Colon (tissue), 2 donors: ENCODE data around the gene SLC16A14.

Experiments
- FAIRE-seq: peaks from 2 replicates; lab custom pipeline; 2012; peaks lifted over from hg19 to GRCh38; lab: Jason Lieb, UNC
- donor health status: control.
- donor health status: control.

The SLC16A14 gene

DNA sequence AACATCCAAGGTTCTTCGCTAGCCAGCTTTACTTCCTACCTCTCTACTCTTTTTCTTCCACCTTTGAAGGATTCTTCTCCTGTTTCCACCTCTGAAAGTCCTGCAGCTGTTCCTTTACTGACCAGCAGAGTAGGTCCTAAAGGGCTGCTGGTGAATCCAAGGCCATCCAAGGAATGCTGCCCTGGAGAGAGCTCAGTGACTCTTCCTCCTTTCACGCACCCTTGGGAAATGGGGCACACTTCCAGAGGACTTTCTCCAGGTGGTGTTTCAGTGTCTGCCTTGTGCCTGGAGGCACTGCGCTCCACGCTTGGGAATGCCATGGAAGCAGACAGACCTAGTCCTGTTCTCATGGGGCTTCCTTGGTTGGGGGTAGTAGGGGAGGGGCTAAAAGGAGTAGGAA is 45.4 kb downstream of the SLC16A14 start:
- no peak for FAIRE-seq

- no peak for FAIRE-seq
These were observed 49.0 kb downstream of the SLC16A14 start for GRCh38 chr2:230019742-230020141.

DNA sequence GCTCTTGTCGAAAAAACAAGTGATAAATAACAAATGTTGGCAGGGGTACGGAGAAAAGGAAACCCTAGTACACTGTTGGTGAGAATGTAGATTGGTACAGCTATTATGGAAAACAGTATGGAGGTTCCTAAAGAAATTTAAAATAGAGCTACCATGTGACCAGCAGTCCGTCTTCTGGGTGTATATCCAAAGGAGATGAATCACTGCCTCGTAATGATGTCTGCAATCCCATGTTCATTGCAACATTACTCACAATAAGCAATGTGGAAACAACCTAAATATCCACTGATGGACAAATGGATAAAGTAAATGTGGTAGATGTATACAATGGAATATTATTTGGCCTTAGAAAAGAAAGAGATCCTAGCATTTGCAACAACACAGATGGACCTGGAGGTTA is 50.6 kb downstream of the SLC16A14 start:
- no peak for FAIRE-seq

DNA sequence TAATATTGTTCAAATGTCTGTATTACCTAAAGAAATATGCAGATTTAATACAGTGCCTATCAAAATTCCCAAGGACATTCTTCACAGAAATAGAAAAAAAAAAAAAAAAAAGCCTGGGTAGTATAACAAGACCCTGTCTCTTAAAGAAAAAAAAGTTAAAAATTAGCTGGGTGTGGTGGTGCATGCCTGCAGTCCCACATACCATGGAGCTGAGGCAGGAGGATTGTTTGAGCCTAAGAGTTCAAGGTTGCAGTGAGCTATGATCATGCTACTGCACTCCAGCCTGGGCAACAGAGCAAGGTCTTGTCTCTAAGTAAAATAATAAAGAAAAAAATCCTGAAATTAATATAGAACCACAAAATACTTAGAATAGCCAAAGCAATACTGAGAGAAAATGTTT is 51.9 kb downstream of the SLC16A14 start:
- FAIRE-seq = no peak

GRCh38 chr2:230012267-230012884 is 56.3 kb downstream of the SLC16A14 start:
- FAIRE-seq = no peak

DNA sequence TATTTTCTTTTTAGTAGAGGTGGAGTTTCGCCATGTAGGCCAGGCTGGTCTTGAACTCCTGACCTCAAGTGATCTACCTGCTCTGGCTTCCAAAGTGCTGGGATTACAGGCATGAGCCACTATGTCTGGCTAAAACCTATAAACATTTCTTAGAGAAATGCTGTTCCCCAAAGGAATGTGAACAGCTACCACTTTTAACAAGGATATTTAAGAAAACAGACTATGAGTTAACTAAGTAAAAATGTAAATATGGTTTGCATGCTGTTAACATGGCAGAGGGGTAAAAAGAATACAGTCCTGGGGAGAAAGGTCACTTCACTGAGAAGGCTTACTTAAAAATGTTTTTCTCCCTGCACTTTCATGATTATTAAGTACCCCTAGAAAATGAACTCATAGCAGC is 57.1 kb downstream of the SLC16A14 start:
- FAIRE-seq = no peak

DNA sequence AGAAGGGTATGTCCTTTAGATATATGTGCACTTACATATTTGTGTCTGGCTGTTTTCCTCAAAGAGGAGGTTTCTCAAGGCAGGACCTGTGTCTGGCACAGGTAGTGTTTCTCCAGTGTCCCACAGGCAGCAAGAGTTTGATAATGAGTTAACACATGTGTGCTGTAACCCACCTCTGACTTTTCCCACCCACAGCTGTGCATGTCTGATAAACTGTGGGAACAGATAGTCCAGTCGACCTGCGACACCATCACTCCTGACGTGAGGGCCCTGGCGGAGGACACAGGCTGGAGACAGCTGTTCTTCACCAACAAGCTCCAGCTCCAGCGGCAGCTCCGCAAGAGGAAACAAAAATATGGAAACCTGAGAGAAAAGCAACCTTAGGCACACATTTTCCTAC is 58.2 kb downstream of the SLC16A14 start:
- FAIRE-seq = no peak

DNA sequence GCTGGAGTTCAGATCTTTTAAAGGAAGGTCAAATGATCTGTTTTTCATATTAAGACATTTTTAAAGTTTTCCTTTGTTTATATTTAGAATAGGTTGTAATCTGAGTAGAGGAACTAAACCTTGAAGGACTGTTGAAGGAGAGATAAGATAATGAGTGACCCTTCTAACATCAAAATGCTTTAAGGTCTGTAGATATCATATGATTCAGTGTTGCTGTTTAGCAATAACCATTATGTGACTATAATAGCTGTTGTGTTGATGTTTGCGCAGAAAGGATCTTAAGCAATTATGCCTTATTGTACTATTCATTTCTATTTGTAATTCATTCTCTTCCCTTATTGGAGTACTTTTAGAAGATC is 60.0 kb downstream of the SLC16A14 start:
- no peak for FAIRE-seq

DNA sequence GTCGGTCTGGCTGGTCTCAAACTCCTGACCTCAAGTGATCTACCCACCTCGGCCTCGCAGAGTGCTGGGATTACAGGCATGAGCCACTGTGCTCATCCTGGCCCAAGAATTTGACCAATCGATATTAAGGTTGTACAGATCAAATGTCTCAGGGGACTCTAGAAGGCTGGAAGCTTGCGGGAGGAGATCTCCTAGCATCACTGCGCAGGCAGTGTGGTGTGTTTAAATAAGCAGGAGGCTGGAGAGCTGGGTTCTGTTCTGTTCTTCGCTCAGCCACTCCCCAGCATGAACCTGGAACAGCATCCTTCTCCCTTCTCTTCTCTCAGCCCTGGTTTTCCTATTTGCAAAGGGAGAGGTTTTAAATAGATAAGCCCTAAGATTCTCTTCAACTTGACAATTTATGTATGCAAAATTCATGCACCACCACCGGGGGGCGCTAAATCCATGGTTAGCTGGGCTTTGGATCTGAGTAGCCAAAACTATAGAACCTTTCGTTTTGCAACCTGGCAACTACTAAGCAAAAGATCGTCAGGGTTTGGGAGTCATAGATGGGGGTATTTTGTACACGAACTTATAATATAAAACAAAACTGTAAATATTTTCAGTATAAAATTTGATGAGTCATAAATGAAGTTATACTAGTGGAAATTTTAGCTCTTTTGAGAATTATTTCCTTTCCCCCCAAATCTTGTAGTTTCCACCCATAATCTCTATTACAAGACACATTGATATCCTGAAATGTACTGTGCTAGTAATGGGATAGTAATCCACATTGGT is 60.6 kb downstream of the SLC16A14 start:
- FAIRE-seq = no peak

GRCh38 chr2:230000118-230000841 is 68.4 kb downstream of the SLC16A14 start:
- no peak for FAIRE-seq

GRCh38 chr2:229997565-229997964 is 71.2 kb downstream of the SLC16A14 start:
- no peak for FAIRE-seq

- FAIRE-seq = no peak
These were observed 72.4 kb downstream of the SLC16A14 start for GRCh38 chr2:229996320-229996719.

DNA sequence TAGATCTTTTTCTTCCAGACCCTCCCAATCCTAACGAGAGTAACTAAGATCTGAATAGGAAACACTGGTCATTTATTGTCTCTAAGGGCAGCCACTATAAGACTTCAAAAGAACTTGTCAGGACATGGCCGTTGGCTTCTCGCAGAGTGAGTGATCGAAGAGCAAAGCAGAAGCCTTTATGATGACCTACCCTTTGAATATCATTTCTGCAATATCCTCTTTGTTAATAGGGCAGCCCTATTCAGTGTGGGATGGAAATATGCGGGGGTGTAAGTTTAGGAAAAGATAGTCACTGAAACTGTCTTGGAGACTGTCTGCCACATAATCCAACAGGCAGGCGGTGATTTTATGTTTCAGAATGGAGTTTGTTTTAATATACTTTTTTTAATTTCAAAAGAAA is 75.5 kb downstream of the SLC16A14 start:
- FAIRE-seq = no peak
